GM12878 (cell line): ENCODE data around the gene RNF166. TPM values are rescaled to one million over a fixed set of nuclear protein-coding genes. Genes with fewer than 3 reads are reported as not detected.

Source experiments
- ATAC-seq: fragments of 200-7000 bp; cut with Tn5 transposase; 3 replicates; pipeline ENCODE4 v1.9.1; 2020; ENCODE audit warnings: mild to moderate bottlenecking, moderate library complexity
- BruUV-seq: library from RNA; stranded (reverse); fragments of 400-500 nt; replicated peaks from 2 replicates; lab custom pipeline; 2021; lab: Mats Ljungman, UMichigan
- CTCF ChIA-PET: fragments of 300-600 bp; sonication (Branson Sonifier 250); formaldehyde crosslinking; extraction: SDS; loops from one replicate; lab custom pipeline; 2021; ENCODE audit warnings: inconsistent platforms; lab: Yijun Ruan, JAX
- POLR2A ChIA-PET: fragments of 350-600 bp; formaldehyde crosslinking; extraction: SDS; loops from one replicate; lab custom pipeline; 2021; ENCODE audit warnings: inconsistent platforms; lab: Charles Lee
- RAD21 ChIA-PET: fragments of 300-600 bp; sonication (Branson Sonifier 250); formaldehyde crosslinking; loops from one replicate; lab custom pipeline; 2023; ENCODE audit warnings: antibody characterized with exemption; ENCODE audit not compliant: unreplicated experiment; lab: Charles Lee
- SMC1A ChIA-PET: fragments of 300-600 bp; sonication (Branson Sonifier 250); formaldehyde crosslinking; loops from one replicate; lab custom pipeline; 2023; ENCODE audit not compliant: unreplicated experiment, uncharacterized antibody; lab: Charles Lee
- DNase-seq: peaks from one replicate; pipeline ENCODE4 v3.0.0-alpha.2; 2011; ENCODE audit warnings: low read depth, low spot score
- FAIRE-seq: peaks from 3 replicates; lab custom pipeline; 2011; peaks lifted over from hg19 to GRCh38; lab: Jason Lieb, UNC
- H2AFZ ChIP-seq: 2 replicates; pipeline ENCODE4 v1.6.0; 2011; ENCODE audit warnings: low read depth, low read length, control low read depth; ENCODE audit not compliant: control insufficient read depth
- H3K27ac ChIP-seq: 2 replicates; pipeline ENCODE4 v1.5.1; 2011; ENCODE audit warnings: control low read depth; ENCODE audit not compliant: control insufficient read depth, insufficient read depth
- H3K27me3 ChIP-seq, 2 experiments: replicated peaks in 1 of 2; 2 replicates each; pipeline versions ENCODE4 v1.6.0 to v1.6.1; 2011; ENCODE audit warnings: low read length in 1 of 2; ENCODE audit not compliant: control insufficient read depth in 2 of 2, insufficient read depth in 2 of 2
- H3K36me3 ChIP-seq, 2 experiments: 2 replicates each; pipeline ENCODE4 v1.5.1; 2011; ENCODE audit warnings: low read length in 1 of 2; ENCODE audit not compliant: control insufficient read depth in 2 of 2, insufficient read depth in 2 of 2
- H3K4me1 ChIP-seq: 2 replicates; pipeline ENCODE4 v1.6.1; 2011; ENCODE audit warnings: mild to moderate bottlenecking, low read length, moderate library complexity, mixed read lengths; ENCODE audit not compliant: control insufficient read depth, insufficient read depth
- H3K4me2 ChIP-seq: 2 replicates; pipeline ENCODE4 v1.6.0; 2011; ENCODE audit warnings: control low read depth; ENCODE audit not compliant: control insufficient read depth, insufficient read depth
- H3K4me3 ChIP-seq: fragments of 200-600 bp; sonication (generic); 2 replicates; pipeline ENCODE4 v1.5.1; 2016
- H3K79me2 ChIP-seq: 2 replicates; pipeline ENCODE4 v1.6.0; 2011; ENCODE audit warnings: low read length; ENCODE audit not compliant: control insufficient read depth, insufficient read depth
- H3K9ac ChIP-seq: 2 replicates; pipeline ENCODE4 v1.8.0; 2011; ENCODE audit warnings: low read length, control low read depth, mixed read lengths; ENCODE audit not compliant: control insufficient read depth, insufficient read depth
- H3K9me3 ChIP-seq: replicated peaks from 3 replicates; pipeline ENCODE4 v1.5.1; 2011; ENCODE audit warnings: mild to moderate bottlenecking, low read length; ENCODE audit not compliant: control insufficient read depth, insufficient read depth
- H4K20me1 ChIP-seq: 2 replicates; pipeline ENCODE4 v1.6.0; 2011; ENCODE audit not compliant: control insufficient read depth, insufficient read depth
- BMI1 ChIP-seq: fragments of 450-650 bp; IDR thresholded peaks from 2 replicates; pipeline ENCODE4 v1.6.1; 2016; ENCODE audit warnings: mild to moderate bottlenecking, moderate library complexity, borderline replicate concordance
- CREM ChIP-seq: IDR thresholded peaks from 2 replicates; pipeline ENCODE4 v1.6.1; 2014; ENCODE audit warnings: antibody characterized with exemption, low read depth
- ETV6 ChIP-seq, 2 experiments: fragments of 450-650 bp in 1 of 2; IDR thresholded peaks in 1 of 2; conservative IDR thresholded peaks in 1 of 2; 2 replicates each; pipeline ENCODE4 v1.6.1; 2014; ENCODE audit warnings: antibody characterized with exemption in 1 of 2, borderline replicate concordance in 1 of 2, low read depth in 1 of 2, mild to moderate bottlenecking in 1 of 2, moderate library complexity in 1 of 2
- HCFC1 ChIP-seq: fragments of 150-350 bp; IDR thresholded peaks from 2 replicates; pipeline ENCODE4 v1.6.1; 2014; ENCODE audit warnings: low read length
- IKZF1 ChIP-seq: fragments of 450-650 bp; conservative IDR thresholded peaks from 2 replicates; pipeline ENCODE4 v1.6.1; 2017; ENCODE audit warnings: antibody characterized with exemption, mild to moderate bottlenecking
- MXI1 ChIP-seq: fragments of 150-350 bp; IDR thresholded peaks from 2 replicates; pipeline ENCODE4 v1.6.1; 2011; ENCODE audit warnings: low read depth, mild to moderate bottlenecking, inconsistent platforms, low read length, improper control_type of control experiment
- MYB ChIP-seq: fragments of 150-350 bp; IDR thresholded peaks from 2 replicates; pipeline ENCODE4 v1.6.1; 2014; ENCODE audit warnings: mild to moderate bottlenecking, low read depth, low read length, borderline replicate concordance
- PAX5 ChIP-seq: IDR thresholded peaks from 2 replicates; pipeline ENCODE4 v1.6.1; 2011; ENCODE audit warnings: low read depth, low read length, borderline replicate concordance
- POU2F2 ChIP-seq: IDR thresholded peaks from 3 replicates; pipeline ENCODE4 v1.6.1; 2011; ENCODE audit warnings: low read depth, mild to moderate bottlenecking, low read length, borderline replicate concordance
- REST ChIP-seq: IDR thresholded peaks from 2 replicates; pipeline ENCODE4 v1.6.1; 2012; ENCODE audit warnings: mild to moderate bottlenecking, low read depth, low read length
- SKIL ChIP-seq: fragments of 450-650 bp; IDR thresholded peaks from 2 replicates; pipeline ENCODE4 v1.6.1; 2017; ENCODE audit warnings: mild to moderate bottlenecking, low read depth, inconsistent platforms; ENCODE audit not compliant: poor library complexity, severe bottlenecking
- SMAD5 ChIP-seq: IDR thresholded peaks from 2 replicates; pipeline ENCODE4 v1.6.1; 2016; ENCODE audit warnings: antibody characterized with exemption, low read depth
- SP1 ChIP-seq: IDR thresholded peaks from one replicate; pipeline ENCODE4 v1.6.1; 2011; ENCODE audit warnings: low read depth, low read length
- USF2 ChIP-seq: IDR thresholded peaks from 2 replicates; pipeline ENCODE4 v1.6.1; 2011; ENCODE audit warnings: low read depth, low read length, improper control_type of control experiment, borderline replicate concordance
- ZNF274 ChIP-seq: IDR thresholded peaks from one replicate; pipeline ENCODE4 v1.8.0; 2011; ENCODE audit not compliant: insufficient read length, insufficient read depth
- ZZZ3 ChIP-seq: IDR thresholded peaks from 2 replicates; pipeline ENCODE4 v1.6.1; 2011; ENCODE audit warnings: low read depth; ENCODE audit not compliant: control insufficient read depth, insufficient read length
- WGBS: methylation state at CpG from one replicate; pipeline ENCODE4 v1.1.6; 2016; ENCODE audit warnings: low lambda C conversion rate; ENCODE audit not compliant: insufficient replicate concordance, insufficient coverage; ENCODE audit errors: missing lambda C conversion rate; 5-methylcytosine and 5-hydroxymethylcytosine counted together
- in situ Hi-C: fragments of 300-500 bp; cut with MboI; formaldehyde crosslinking; loops from 9 replicates; pipeline ENCODE4 v1.14.3; 2018; ENCODE audit warnings: mixed read lengths
- intact Hi-C: fragments of 100-400 bp; cut with micrococcal nuclease; formaldehyde crosslinking; loops from one replicate; pipeline ENCODE4 v1.14.2; 2022; ENCODE audit not compliant: unreplicated experiment
- polyA plus RNA-seq, 11 experiments: library from polyadenylated mRNA; depleted of rRNA in 4 of 11; unstranded in 6 of 11; stranded (reverse) in 5 of 11; fragments of >200 nt; fragmentation: Nextera tagmentation in 4 of 11; fragmentation: Illumina TruSeq in 1 of 11; extraction: Ambion mirVana in 4 of 11; extraction: Trizol in 1 of 11; gene quantifications; 1 replicate in 1 of 11; 2 replicates in 10 of 11; pipeline versions ENCODE4 v1.2.1 to v1.2.3, GENCODE V29; 2011 to 2016; ENCODE audit warnings: inconsistent platforms in 2 of 11, missing spikeins in 2 of 11, low read depth in 1 of 11
- total RNA-seq, 4 experiments: library from RNA; depleted of rRNA in 3 of 4; stranded (reverse); fragments of >200 nt in 3 of 4; fragmentation: Illumina TruSeq in 1 of 4; extraction: Trizol in 1 of 4; gene quantifications; 2 replicates each; pipeline versions ENCODE4 v1.2.1 to v1.2.3, GENCODE V29; 2013 to 2021

Gene RNF166
- total and polyA plus RNA-seq, 10 of the 15 experiments (the other 5 are each of a cell fraction or from before 2014, with no cell fraction given): 0.48 to 32.8 (median 12.1) TPM

GRCh38 chr16:88671806-88672205 is 34.4 kb downstream of the RNF166 start (continued):
- TF ChIP-seq ETV6 (conservative IDR thresholded peaks at IDR 0.05 in 1 of 2, IDR thresholded peaks at IDR 0.05 in 1 of 2; ENCODE audit: borderline replicate concordance in 1 of 2, low read depth in 1 of 2) (no peak), BMI1 (no peak), PAX5 (no peak), CREM (no peak), POU2F2 (no peak), IKZF1 (no peak), USF2 (no peak), SMAD5 (no peak), MXI1 (no peak), HCFC1 (no peak), SP1 (no peak)

GRCh38 chr16:88669980-88670379 is 36.2 kb downstream of the RNF166 start:
- Histone ChIP-seq H2AFZ (no peak overlapping the region), H3K4me1 (no peaks in the 10 kb centered on the region; the same call in 1 of the 2 replicates), H3K4me2 (no peak overlapping the region), H3K27me3 (no peaks in the 10 kb centered on the region), H3K9ac (no peak overlapping the region), H4K20me1 (no peaks in the 10 kb centered on the region), H3K27ac (no peak overlapping the region), H3K4me3 (no peak overlapping the region), H3K79me2 (no peaks in the 10 kb centered on the region; the same call in 1 of the 2 replicates), H3K9me3 (no peaks in the 10 kb centered on the region), H3K36me3 (no peaks in the 10 kb centered on the region)
- 90% methylated on average over 10 of the region's 10 CpGs for WGBS
- ChIA-PET CTCF (interaction anchor here (1.0 to 3.6 kb wide), 2 partner anchors 11 to 37 kb away, joined by 3 to 23 read pairs; no protein-coding TSS in a partner anchor), POLR2A (interaction anchor here (0.6 kb wide), 1 partner anchor 390 kb away, joined by 6 read pairs; no protein-coding TSS in a partner anchor), SMC1A (no interaction called here), RAD21 (no interaction called here)
- in situ Hi-C loops (no loop called here), intact Hi-C loops (no loop called here)
- ATAC-seq: no peak
- DNase-seq: no peak
- no peak for FAIRE-seq
- no TSS peak for BruUV-seq
- TF ChIP-seq SKIL (no peak), ZZZ3 (no peak), MYB (no peak), ZNF274 (no peak), REST (no peak)
